ENCODE data around the gene UMAD1.

DNA sequence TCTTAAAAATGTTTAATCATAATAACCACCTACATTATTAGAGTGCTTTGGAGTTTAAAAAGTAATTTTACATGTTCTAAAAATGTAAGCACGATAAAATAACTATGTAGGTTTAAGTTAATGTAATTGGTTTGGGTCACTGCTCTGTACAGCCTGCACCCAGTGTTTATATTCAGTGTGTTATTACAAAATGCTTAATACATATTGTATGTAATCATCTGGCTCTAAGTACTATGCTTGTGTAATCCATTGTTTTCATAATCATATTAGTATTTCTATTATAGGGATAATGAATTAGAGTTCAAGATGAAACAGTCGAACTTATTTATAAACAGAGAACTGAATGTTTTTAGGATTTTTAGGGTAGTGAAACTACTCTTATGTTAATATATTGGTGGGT lies 64.8 kb downstream of the UMAD1 start:
- no peak for TF ChIP-seq POLR2A (IDR thresholded peaks at IDR 0.05)
- TF ChIP-seq, protein P1, sequence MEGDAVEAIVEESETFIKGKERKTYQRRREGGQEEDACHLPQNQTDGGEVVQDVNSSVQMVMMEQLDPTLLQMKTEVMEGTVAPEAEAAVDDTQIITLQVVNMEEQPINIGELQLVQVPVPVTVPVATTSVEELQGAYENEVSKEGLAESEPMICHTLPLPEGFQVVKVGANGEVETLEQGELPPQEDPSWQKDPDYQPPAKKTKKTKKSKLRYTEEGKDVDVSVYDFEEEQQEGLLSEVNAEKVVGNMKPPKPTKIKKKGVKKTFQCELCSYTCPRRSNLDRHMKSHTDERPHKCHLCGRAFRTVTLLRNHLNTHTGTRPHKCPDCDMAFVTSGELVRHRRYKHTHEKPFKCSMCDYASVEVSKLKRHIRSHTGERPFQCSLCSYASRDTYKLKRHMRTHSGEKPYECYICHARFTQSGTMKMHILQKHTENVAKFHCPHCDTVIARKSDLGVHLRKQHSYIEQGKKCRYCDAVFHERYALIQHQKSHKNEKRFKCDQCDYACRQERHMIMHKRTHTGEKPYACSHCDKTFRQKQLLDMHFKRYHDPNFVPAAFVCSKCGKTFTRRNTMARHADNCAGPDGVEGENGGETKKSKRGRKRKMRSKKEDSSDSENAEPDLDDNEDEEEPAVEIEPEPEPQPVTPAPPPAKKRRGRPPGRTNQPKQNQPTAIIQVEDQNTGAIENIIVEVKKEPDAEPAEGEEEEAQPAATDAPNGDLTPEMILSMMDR (IDR thresholded peaks at IDR 0.05), result no peak

All from sigmoid colon (tissue), 3 donors.